Lower leg skin (tissue), 3 donors: ENCODE data around the gene SBF1.

ENCODE experiments used
- CTCF ChIP-seq, 3 donors: fragments of 450-650 bp; IDR thresholded peaks; one replicate each; pipeline ENCODE4 v1.5.1; 2016; ENCODE audit warnings: antibody characterized with exemption in 3 of 3, mild to moderate bottlenecking in 3 of 3, moderate library complexity in 2 of 3
- POLR2A ChIP-seq, 2 donors: fragments of 450-650 bp; IDR thresholded peaks; one replicate each; pipeline ENCODE4 v1.6.1; 2016 to 2017; ENCODE audit warnings: antibody characterized with exemption in 2 of 2, mild to moderate bottlenecking in 1 of 2, moderate library complexity in 1 of 2

DNA sequence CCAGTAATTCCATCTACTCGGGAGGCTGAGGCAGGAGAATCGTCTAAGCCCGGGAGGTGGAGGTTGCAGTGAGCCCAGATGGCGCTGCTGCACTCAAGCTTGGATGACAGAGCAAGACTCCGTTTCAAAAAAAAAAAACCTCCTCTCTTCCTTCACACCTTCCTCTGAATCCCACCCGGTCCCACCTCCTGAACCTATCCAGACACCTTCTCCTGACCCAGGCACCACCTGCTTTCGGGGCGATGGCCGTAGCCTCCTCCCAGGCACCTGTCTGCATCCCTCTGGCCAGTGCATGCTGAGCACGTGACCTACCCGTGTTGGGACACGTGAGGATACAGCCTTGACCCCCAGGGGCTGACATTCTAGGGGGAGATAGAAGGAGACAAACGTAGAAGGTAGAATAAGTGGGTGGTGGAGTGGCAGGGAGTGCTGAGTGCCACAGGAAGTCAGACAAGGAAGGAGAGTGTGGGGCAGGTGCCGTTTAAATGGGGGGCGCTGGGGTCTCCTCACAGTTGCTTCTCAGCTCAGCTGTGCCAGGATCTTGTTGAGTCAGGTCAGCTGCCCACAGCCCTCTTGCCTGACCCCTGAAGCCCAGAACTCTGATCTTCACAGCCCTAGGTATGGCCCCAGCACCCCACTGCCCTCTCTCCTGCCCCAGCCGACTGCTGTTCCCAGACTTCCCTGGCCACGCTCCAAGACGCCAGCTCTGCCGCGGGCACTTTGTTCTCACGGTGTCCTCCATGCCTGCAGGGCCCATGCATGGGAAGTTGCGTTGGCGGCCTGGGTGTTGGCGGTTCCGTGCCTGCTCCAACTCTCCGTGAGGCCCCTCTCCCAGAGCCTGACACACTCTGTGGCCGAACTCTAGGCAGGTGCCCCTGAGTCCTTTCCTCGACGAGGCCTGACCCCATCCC lies 10.6 kb upstream of the SBF1 start:
- no peak for TF ChIP-seq CTCF (IDR thresholded peaks at IDR 0.05)
- no peak for TF ChIP-seq POLR2A (IDR thresholded peaks at IDR 0.05)
